ENCODE measurements around the gene KLK6.

Gene KLK6

GRCh38 chr19:50947123-50947522, 22.3 kb downstream of the KLK6 start:
- DNase-seq: no peak

GRCh38 chr19:50944795-50945194, 24.6 kb downstream of the KLK6 start:
- no peak for DNase-seq

GRCh38 chr19:50943074-50943828, 26.1 kb downstream of the KLK6 start:
- DNase-seq: no peak

- no peak for DNase-seq
These were observed 29.8 kb downstream of the KLK6 start for GRCh38 chr19:50939596-50939995.

- DNase-seq: no peak
These were observed 35.8 kb downstream of the KLK6 start for GRCh38 chr19:50933640-50934039.

GRCh38 chr19:50932690-50933083, 36.7 kb downstream of the KLK6 start:
- no peak for DNase-seq

- no peak for DNase-seq
These were observed 37.2 kb downstream of the KLK6 start for GRCh38 chr19:50932018-50932689.

- DNase-seq: no peak
These were observed 38.4 kb downstream of the KLK6 start for GRCh38 chr19:50931023-50931422.

- no peak for DNase-seq
These were observed 40.6 kb downstream of the KLK6 start for GRCh38 chr19:50928831-50929230.

- DNase-seq: no peak
These were observed 43.2 kb downstream of the KLK6 start for GRCh38 chr19:50926144-50926543.

- no peak for DNase-seq
These were observed 43.7 kb downstream of the KLK6 start for GRCh38 chr19:50925734-50926133.

GRCh38 chr19:50924586-50924985, 44.8 kb downstream of the KLK6 start:
- no peak for DNase-seq

GRCh38 chr19:50922317-50922853, 47.0 kb downstream of the KLK6 start:
- DNase-seq: peak; percentile 87

GRCh38 chr19:50921426-50922316, 47.7 kb downstream of the KLK6 start:
- no peak for DNase-seq

- DNase-seq: no peak
These were observed 53.3 kb downstream of the KLK6 start for GRCh38 chr19:50916069-50916468.

GRCh38 chr19:50912727-50913716, 56.4 kb downstream of the KLK6 start:
- peak; percentile 69 for DNase-seq

GRCh38 chr19:50912102-50912599, 57.2 kb downstream of the KLK6 start:
- DNase-seq: no peak

GRCh38 chr19:50911206-50912101, 57.9 kb downstream of the KLK6 start, which contains the start of gene KLK4:
TSS of gene KLK4 (minus strand) at chr19:50911395. CDS start at chr19:50910738, 657 bp downstream.
- no peak for DNase-seq

- no peak for DNase-seq
These were observed 58.7 kb downstream of the KLK6 start for GRCh38 chr19:50910722-50911121.

Measured in activated CD8-positive, alpha-beta memory T cell treated with anti-CD3 and anti-CD28 coated beads, Interleukin-2, amount 50 U/mL, for 48 hours (primary cell).